Measurements from ENCODE around the gene TEDDM1.
"Not testable (repeated sequence)": the region's sequence is repeated elsewhere in the genome, so short reads cannot be mapped to it uniquely, and the experiment has no call there.

Gene TEDDM1

GRCh38 chr1:182400567-182400966, at the start of gene TEDDM1:
TSS of gene TEDDM1 (minus strand) at chr1:182400667. CDS start at chr1:182400485, 182 bp downstream.
- no peak for FAIRE-seq
- no peak for DNase-seq (ENCODE audit: low spot score)

GRCh38 chr1:182450087-182450486, 49.6 kb upstream of the TEDDM1 start, which contains the start of gene RGSL1:
TSS of gene RGSL1 (plus strand) at chr1:182450146. CDS start at chr1:182450166, 20 bp downstream.
- no peak for FAIRE-seq
- no peak for DNase-seq (ENCODE audit: low spot score)

GRCh38 chr1:182447660-182448059, 47.2 kb upstream of the TEDDM1 start:
- FAIRE-seq: no peak
- no peak for DNase-seq (ENCODE audit: low spot score)

- DNase-seq (ENCODE audit: low spot score); FAIRE-seq: not testable (repeated sequence)
Observed at GRCh38 chr1:182447124-182447523, 46.7 kb upstream of the TEDDM1 start.

- FAIRE-seq: peak; percentile 46
- DNase-seq (ENCODE audit: low spot score): peak; percentile 35
Observed at GRCh38 chr1:182446033-182446669, 45.7 kb upstream of the TEDDM1 start.

- FAIRE-seq: no peak
- DNase-seq (ENCODE audit: low spot score): no peak
Observed at GRCh38 chr1:182444497-182444896, 44.0 kb upstream of the TEDDM1 start.

- no peak for FAIRE-seq
Observed at GRCh38 chr1:182442333-182442732, 41.9 kb upstream of the TEDDM1 start.

GRCh38 chr1:182441719-182442118, 41.3 kb upstream of the TEDDM1 start:
- no peak for DNase-seq (ENCODE audit: low spot score)
- FAIRE-seq: no peak

More at GRCh38 chr1:182442333-182442732, 41.9 kb upstream of the TEDDM1 start:
- no peak for DNase-seq (ENCODE audit: low spot score)

GRCh38 chr1:182438326-182438725, 37.9 kb upstream of the TEDDM1 start:
- DNase-seq (ENCODE audit: low spot score) (no peak), FAIRE-seq (no peak)

- DNase-seq (ENCODE audit: low spot score) (no peak), FAIRE-seq (no peak)
Observed at GRCh38 chr1:182433580-182433979, 33.1 kb upstream of the TEDDM1 start.

- DNase-seq (ENCODE audit: low spot score) (no peak), FAIRE-seq (no peak)
Observed at GRCh38 chr1:182431278-182431677, 30.8 kb upstream of the TEDDM1 start.

- no peak for FAIRE-seq
- no peak for DNase-seq (ENCODE audit: low spot score)
Observed at GRCh38 chr1:182430263-182431068, 30.0 kb upstream of the TEDDM1 start.

GRCh38 chr1:182428043-182428442, 27.6 kb upstream of the TEDDM1 start:
- FAIRE-seq: no peak
- DNase-seq (ENCODE audit: low spot score): no peak

- FAIRE-seq (no peak), DNase-seq (ENCODE audit: low spot score) (no peak)
Observed at GRCh38 chr1:182426442-182427430, 26.3 kb upstream of the TEDDM1 start.

GRCh38 chr1:182415789-182416188, 15.3 kb upstream of the TEDDM1 start:
- DNase-seq (ENCODE audit: low spot score): no peak

GRCh38 chr1:182413969-182414368, 13.5 kb upstream of the TEDDM1 start:
- DNase-seq (ENCODE audit: low spot score) (no peak), FAIRE-seq (no peak)

More at GRCh38 chr1:182415789-182416188, 15.3 kb upstream of the TEDDM1 start:
- no peak for FAIRE-seq

GRCh38 chr1:182413486-182413885, 13.0 kb upstream of the TEDDM1 start:
- DNase-seq (ENCODE audit: low spot score) (no peak), FAIRE-seq (no peak)

GRCh38 chr1:182410620-182411273, 10.3 kb upstream of the TEDDM1 start:
- DNase-seq (ENCODE audit: low spot score) (no peak), FAIRE-seq (no peak)

- DNase-seq (ENCODE audit: low spot score) (no peak), FAIRE-seq (no peak)
Observed at GRCh38 chr1:182410138-182410537, 9.7 kb upstream of the TEDDM1 start.

GRCh38 chr1:182408435-182409075, 8.1 kb upstream of the TEDDM1 start:
- no peak for DNase-seq (ENCODE audit: low spot score)
- no peak for FAIRE-seq
